Measurements from ENCODE around the gene AP3S2. TPM values are rescaled to one million over a fixed set of nuclear protein-coding genes. Genes with fewer than 3 reads are reported as not detected.

Gene AP3S2
- total and polyA plus RNA-seq, 8 donors = 8.4 to 90.4 (median 24.0) TPM

DNA sequence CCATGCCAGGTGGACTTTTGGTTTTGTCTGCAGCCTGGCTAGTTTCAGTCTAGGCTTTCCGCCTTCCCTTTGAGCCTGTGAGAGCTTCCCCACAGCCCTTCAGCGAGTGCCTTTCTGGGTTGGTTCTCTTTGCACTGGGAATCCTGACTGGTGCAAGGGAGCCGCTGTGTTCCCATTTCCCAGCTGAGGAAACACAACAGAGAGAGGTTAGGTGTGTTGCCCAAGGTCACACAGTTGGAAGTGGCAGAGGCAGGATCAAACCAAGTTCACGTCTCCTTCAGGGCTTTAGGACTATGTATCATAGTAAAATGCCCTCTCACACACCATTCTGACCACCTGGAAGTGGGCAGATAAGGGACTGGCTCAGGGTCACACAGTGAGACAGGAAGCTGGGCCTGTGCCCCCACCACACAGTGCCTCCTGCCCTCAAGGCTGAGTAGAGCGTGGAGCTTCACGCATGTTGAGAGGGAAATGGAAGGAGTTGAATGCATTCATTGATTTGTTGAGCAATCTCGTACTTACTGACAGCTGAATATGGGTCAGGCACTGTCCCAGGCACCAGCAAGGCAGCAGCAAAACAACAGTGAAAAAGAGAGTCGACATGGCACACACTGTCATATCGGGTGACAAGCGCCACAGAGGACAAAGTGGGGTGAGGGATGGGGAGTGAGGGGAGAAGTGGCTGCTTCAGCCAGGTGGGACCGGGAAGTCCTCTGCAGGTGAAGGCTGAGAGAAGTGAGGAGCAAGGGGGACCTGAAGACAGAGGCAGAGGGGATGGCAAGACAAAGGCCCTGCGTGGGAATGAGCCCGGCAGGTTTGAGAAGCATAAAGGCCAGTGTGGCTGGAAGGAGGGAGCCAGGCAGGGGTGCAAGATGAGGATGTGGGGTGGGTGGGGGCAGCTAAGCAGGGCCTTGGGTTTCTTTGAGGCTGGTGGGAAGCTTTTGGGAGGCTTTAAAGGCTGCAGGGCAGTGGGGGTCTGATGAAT is 66.8 kb downstream of the AP3S2 start:
- Histone ChIP-seq H3K9me3 (no peaks in the 10 kb centered on the region), H3K4me1 (peaks cover 13 to 35% (median 20%) of the 10 kb centered on the region in 4 donors), H3K27ac (no peak overlapping the region), H3K4me3 (no peak overlapping the region), H3K36me3 (peaks cover 0 to 10% (median 8%) of the 10 kb centered on the region in 4 donors), H3K27me3 (peaks cover 0 to 9% (median 0%) of the 10 kb centered on the region in 3 donors)
- 84 to 91% (median 90%) methylated on average over 13 of the region's 13 CpGs for WGBS, 5 donors
- intact Hi-C loops (cut with DNase I; ENCODE audit: low total_unique reads) = no loop called here
- DNase-seq = no peak
- no peak for TF ChIP-seq POLR2AphosphoS5 (IDR thresholded peaks at IDR 0.05)
- TF ChIP-seq, protein P1, sequence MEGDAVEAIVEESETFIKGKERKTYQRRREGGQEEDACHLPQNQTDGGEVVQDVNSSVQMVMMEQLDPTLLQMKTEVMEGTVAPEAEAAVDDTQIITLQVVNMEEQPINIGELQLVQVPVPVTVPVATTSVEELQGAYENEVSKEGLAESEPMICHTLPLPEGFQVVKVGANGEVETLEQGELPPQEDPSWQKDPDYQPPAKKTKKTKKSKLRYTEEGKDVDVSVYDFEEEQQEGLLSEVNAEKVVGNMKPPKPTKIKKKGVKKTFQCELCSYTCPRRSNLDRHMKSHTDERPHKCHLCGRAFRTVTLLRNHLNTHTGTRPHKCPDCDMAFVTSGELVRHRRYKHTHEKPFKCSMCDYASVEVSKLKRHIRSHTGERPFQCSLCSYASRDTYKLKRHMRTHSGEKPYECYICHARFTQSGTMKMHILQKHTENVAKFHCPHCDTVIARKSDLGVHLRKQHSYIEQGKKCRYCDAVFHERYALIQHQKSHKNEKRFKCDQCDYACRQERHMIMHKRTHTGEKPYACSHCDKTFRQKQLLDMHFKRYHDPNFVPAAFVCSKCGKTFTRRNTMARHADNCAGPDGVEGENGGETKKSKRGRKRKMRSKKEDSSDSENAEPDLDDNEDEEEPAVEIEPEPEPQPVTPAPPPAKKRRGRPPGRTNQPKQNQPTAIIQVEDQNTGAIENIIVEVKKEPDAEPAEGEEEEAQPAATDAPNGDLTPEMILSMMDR (IDR thresholded peaks at IDR 0.05) = no peak
- TF ChIP-seq POLR2A (IDR thresholded peaks at IDR 0.05) = no peak
- no peak for TF ChIP-seq EP300 (IDR thresholded peaks at IDR 0.05)

- no peak for DNase-seq
- H3K27ac ChIP-seq = peak overlapping the region in 2 of 5 donors; percentile 1 to 49
Measured at GRCh38 chr15:89825271-89825940, 68.4 kb downstream of the AP3S2 start.

GRCh38 chr15:89824607-89824867 is 69.3 kb downstream of the AP3S2 start:
- TF ChIP-seq EP300 (IDR thresholded peaks at IDR 0.05) = no peak
- TF ChIP-seq POLR2AphosphoS5 (IDR thresholded peaks at IDR 0.05) = no peak
- TF ChIP-seq, protein P1 (IDR thresholded peaks at IDR 0.05) = no peak
- TF ChIP-seq POLR2A (IDR thresholded peaks at IDR 0.05) = no peak
- no peak overlapping the region for H3K4me3 ChIP-seq
- H3K36me3 ChIP-seq = no peaks in the 10 kb centered on the region
- no peak for DNase-seq
- H3K9me3 ChIP-seq = no peaks in the 10 kb centered on the region
- peaks cover 13 to 34% (median 20%) of the 10 kb centered on the region in 4 donors for H3K4me1 ChIP-seq
- WGBS, 5 donors = 79 to 92% (median 83%) methylated on average over 6 to 7 of the region's 7 CpGs
- peaks cover 0 to 10% (median 0%) of the 10 kb centered on the region in 3 donors for H3K27me3 ChIP-seq
- intact Hi-C loops (cut with DNase I; ENCODE audit: low total_unique reads) = no loop called here
- peak overlapping the region in 1 of 5 donors; percentile 49 for H3K27ac ChIP-seq

More at GRCh38 chr15:89825271-89825940, 68.4 kb downstream of the AP3S2 start:
- intact Hi-C loops (cut with DNase I; ENCODE audit: low total_unique reads) = no loop called here
- TF ChIP-seq EP300 (IDR thresholded peaks at IDR 0.05) (no peak), POLR2A (IDR thresholded peaks at IDR 0.05) (no peak), POLR2AphosphoS5 (IDR thresholded peaks at IDR 0.05) (no peak)
- TF ChIP-seq, protein P1 (IDR thresholded peaks at IDR 0.05) = no peak
- H3K27me3 ChIP-seq = peaks cover 0 to 10% (median 0%) of the 10 kb centered on the region in 3 donors
- 71 to 78% (median 74%) methylated on average over 10 of the region's 10 CpGs for WGBS, 5 donors
- H3K36me3 ChIP-seq = no peaks in the 10 kb centered on the region
- H3K9me3 ChIP-seq = no peaks in the 10 kb centered on the region
- peaks cover 13 to 35% (median 20%) of the 10 kb centered on the region in 4 donors for H3K4me1 ChIP-seq
- no peak overlapping the region for H3K4me3 ChIP-seq

DNA sequence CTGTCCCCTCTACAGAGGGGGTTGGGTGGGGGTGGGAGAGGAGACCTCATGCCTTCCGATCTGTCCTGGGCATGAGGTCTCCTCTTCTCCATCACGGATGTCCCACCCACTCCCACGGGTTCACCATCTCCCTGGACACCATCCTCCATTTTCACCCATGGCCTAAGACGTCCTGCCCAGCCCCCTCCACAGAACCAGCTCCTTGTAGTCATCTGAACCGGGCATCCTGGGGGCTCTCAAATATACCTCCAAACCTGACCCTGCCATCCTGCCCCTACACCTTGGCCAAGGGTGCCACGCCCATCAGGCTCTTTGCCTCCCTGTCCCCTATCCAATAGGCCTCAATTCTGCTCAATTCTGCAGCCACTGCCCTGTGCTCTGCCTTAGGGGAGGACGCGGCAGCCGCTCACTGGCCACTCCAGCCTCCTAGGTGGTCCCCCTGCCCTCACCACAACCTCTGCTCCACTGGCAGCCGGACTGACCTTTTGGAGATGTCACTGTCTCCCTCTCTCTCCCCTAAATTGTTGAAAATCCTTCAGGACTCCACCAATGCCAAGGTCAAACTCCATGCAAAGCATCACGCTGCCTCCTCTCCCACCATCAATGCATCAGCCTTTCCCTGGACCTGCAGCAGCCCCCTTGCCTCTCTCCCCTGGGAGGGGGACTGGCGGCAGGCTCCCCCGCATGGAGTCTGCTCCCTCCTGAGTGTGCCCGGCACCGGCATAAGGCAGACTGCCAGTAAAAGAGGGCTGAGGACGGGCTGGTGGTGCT is 69.8 kb downstream of the AP3S2 start:
- DNase-seq = no peak
- no peaks in the 10 kb centered on the region for H3K36me3 ChIP-seq
- H3K27me3 ChIP-seq = peaks cover 0 to 12% (median 0%) of the 10 kb centered on the region in 3 donors
- H3K9me3 ChIP-seq = no peaks in the 10 kb centered on the region
- intact Hi-C loops (cut with DNase I; ENCODE audit: low total_unique reads) = no loop called here
- peaks cover 11 to 29% (median 17%) of the 10 kb centered on the region in 4 donors for H3K4me1 ChIP-seq
- peak overlapping the region in 2 of 5 donors; percentile 23 to 24 for H3K27ac ChIP-seq
- TF ChIP-seq, protein P1 (IDR thresholded peaks at IDR 0.05) = no peak
- TF ChIP-seq EP300 (IDR thresholded peaks at IDR 0.05) (no peak), POLR2A (IDR thresholded peaks at IDR 0.05) (no peak), POLR2AphosphoS5 (IDR thresholded peaks at IDR 0.05) (no peak)
- no peak overlapping the region for H3K4me3 ChIP-seq
- 84 to 91% (median 90%) methylated on average over 16 of the region's 16 CpGs for WGBS, 5 donors
